HCT116 (cell line): ENCODE results near the gene IMPA2. TPM values are rescaled to one million over a fixed set of nuclear protein-coding genes. Genes with fewer than 3 reads are reported as not detected.

ENCODE experiments used
- ATAC-seq: fragments of 200-7000 bp; cut with Tn5 transposase; 2 replicates; pipeline ENCODE4 v1.9.1; 2020; ENCODE audit warnings: mild to moderate bottlenecking, moderate library complexity
- BruUV-seq: library from RNA; stranded (reverse); fragments of 400-500 nt; replicated peaks from 2 replicates; lab custom pipeline; 2021; lab: Mats Ljungman, UMichigan
- CTCF ChIA-PET: fragments of 300-600 bp; sonication (Branson Sonifier 250); formaldehyde crosslinking; loops from one replicate; lab custom pipeline; 2021; ENCODE audit warnings: antibody characterized with exemption; lab: Charles Lee
- POLR2A ChIA-PET: fragments of 300-600, 350-600 bp; sonication (Branson Sonifier 250); formaldehyde crosslinking; loops from one replicate; lab custom pipeline; 2021; ENCODE audit warnings: antibody characterized with exemption; lab: Charles Lee
- RAD21 ChIA-PET, 2 experiments: fragments of 300-600 bp; sonication (Branson Sonifier 250); formaldehyde crosslinking; loops; one replicate each; lab custom pipeline; 2023; ENCODE audit warnings: low total read pairs in 2 of 2; ENCODE audit not compliant: uncharacterized antibody in 2 of 2, unreplicated experiment in 2 of 2, low non-redundant PET in 1 of 2; lab: Charles Lee
- DNase-seq: peaks from one replicate; pipeline ENCODE4 v3.0.0-alpha.2; 2010; ENCODE audit warnings: low read depth, low spot score
- H2AFZ ChIP-seq: fragments of 200-600 bp; shearing (Covaris generic), sonication (generic); 2 replicates; pipeline ENCODE4 v1.6.1; 2017; ENCODE audit warnings: low read depth, mixed run types, mixed read lengths, antibody characterized with exemption, low read length; ENCODE audit not compliant: poor library complexity, severe bottlenecking
- H3K27ac ChIP-seq: 2 replicates; pipeline ENCODE4 v1.5.1; 2012; ENCODE audit warnings: low read depth, low read length
- H3K27me3 ChIP-seq: fragments of 200-600 bp; sonication (generic); 2 replicates; pipeline ENCODE4 v1.6.1; 2016; ENCODE audit warnings: mixed run types, low read length, mixed read lengths; ENCODE audit not compliant: insufficient read depth
- H3K36me3 ChIP-seq, 2 experiments: fragments of 200-500 bp in 1 of 2; fragments of 200-600 bp in 1 of 2; sonication (Bioruptor generic) in 1 of 2; sonication (generic) in 1 of 2; 2 replicates each; pipeline versions ENCODE4 v1.5.1 to v1.6.1; 2014 to 2016; ENCODE audit warnings: low read length in 2 of 2, inconsistent platforms in 1 of 2, mixed read lengths in 1 of 2, mixed run types in 1 of 2; ENCODE audit not compliant: insufficient read depth in 2 of 2, control insufficient read depth in 1 of 2
- H3K4me1 ChIP-seq, 2 experiments: fragments of 200-600 bp in 1 of 2; sonication (generic) in 1 of 2; 2 replicates each; pipeline versions ENCODE4 v1.5.1 to v1.6.1; 2012 to 2017; ENCODE audit warnings: low read length in 2 of 2, inconsistent platforms in 1 of 2, mild to moderate bottlenecking in 1 of 2, mixed read lengths in 1 of 2, mixed run types in 1 of 2, moderate library complexity in 1 of 2; ENCODE audit not compliant: insufficient read depth in 2 of 2, control insufficient read depth in 1 of 2
- H3K4me2 ChIP-seq: fragments of 200-600 bp; sonication (generic); 2 replicates; pipeline ENCODE4 v1.6.1; 2017; ENCODE audit warnings: mixed run types, low read length, mixed read lengths
- H3K4me3 ChIP-seq, 2 experiments: fragments of 200-600 bp in 1 of 2; sonication (generic) in 1 of 2; replicated peaks in 1 of 2; 2 replicates each; pipeline ENCODE4 v1.5.1; 2011 to 2016; ENCODE audit warnings: low read length in 2 of 2, control low read depth in 1 of 2, low read depth in 1 of 2, mild to moderate bottlenecking in 1 of 2, mixed read lengths in 1 of 2, mixed run types in 1 of 2
- H3K79me2 ChIP-seq: fragments of 200-600 bp; sonication (generic); 2 replicates; pipeline ENCODE4 v1.6.1; 2017; ENCODE audit warnings: mild to moderate bottlenecking, mixed run types, low read length, moderate library complexity, mixed read lengths; ENCODE audit not compliant: insufficient read depth
- H3K9ac ChIP-seq: fragments of 200-600 bp; sonication (generic); 2 replicates; pipeline ENCODE4 v1.6.1; 2016; ENCODE audit warnings: low read length, mixed read lengths
- H3K9me2 ChIP-seq: fragments of 200-600 bp; sonication (generic), shearing (Covaris generic); 2 replicates; pipeline ENCODE4 v1.6.1; 2017; ENCODE audit warnings: mixed run types, mild to moderate bottlenecking, moderate library complexity; ENCODE audit not compliant: insufficient read depth
- H3K9me3 ChIP-seq, 2 experiments: fragments of 200-500 bp in 1 of 2; fragments of 200-600 bp in 1 of 2; sonication (Bioruptor generic) in 1 of 2; sonication (generic) in 1 of 2; 2 replicates each; pipeline ENCODE4 v1.6.1; 2014 to 2017; ENCODE audit warnings: low read length in 2 of 2, mixed read lengths in 2 of 2, inconsistent platforms in 1 of 2, low read depth in 1 of 2, mild to moderate bottlenecking in 1 of 2, mixed run types in 1 of 2, moderate library complexity in 1 of 2; ENCODE audit not compliant: control insufficient read depth in 1 of 2, insufficient read depth in 1 of 2
- H4K20me1 ChIP-seq: fragments of 200-600 bp; sonication (generic), shearing (Covaris generic); 2 replicates; pipeline ENCODE4 v1.6.1; 2017; ENCODE audit warnings: mixed run types, mild to moderate bottlenecking, moderate library complexity; ENCODE audit not compliant: insufficient read depth
- ELF1 ChIP-seq: IDR thresholded peaks from 2 replicates; pipeline ENCODE4 v1.6.1; 2012; ENCODE audit warnings: low read depth, borderline replicate concordance
- EZH2phosphoT487 ChIP-seq: fragments of 200-600 bp; IDR thresholded peaks from 2 replicates; pipeline ENCODE4 v1.6.1; 2018; ENCODE audit warnings: antibody characterized with exemption, borderline replicate concordance
- FOSL1 ChIP-seq: IDR thresholded peaks from 2 replicates; pipeline ENCODE4 v1.6.1; 2012; ENCODE audit warnings: low read depth
- JUND ChIP-seq: IDR thresholded peaks from 2 replicates; pipeline ENCODE4 v1.6.1; 2012
- POLR2A ChIP-seq: IDR thresholded peaks from 2 replicates; pipeline ENCODE4 v1.7.0; 2011; ENCODE audit warnings: borderline replicate concordance; ENCODE audit not compliant: insufficient read depth, insufficient read length; ENCODE audit errors: extremely low read depth
- POLR2AphosphoS5 ChIP-seq: IDR thresholded peaks from 2 replicates; pipeline ENCODE4 v1.6.1; 2011; ENCODE audit warnings: mild to moderate bottlenecking, low read depth, low read length, moderate library complexity
- RAD21 ChIP-seq: IDR thresholded peaks from 2 replicates; pipeline ENCODE4 v1.6.1; 2012; ENCODE audit warnings: low read depth, mild to moderate bottlenecking
- SIN3A ChIP-seq: IDR thresholded peaks from 2 replicates; pipeline ENCODE4 v1.6.1; 2012; ENCODE audit warnings: low read depth
- SP1 ChIP-seq: IDR thresholded peaks from 2 replicates; pipeline ENCODE4 v1.6.1; 2012; ENCODE audit warnings: low read depth
- ZFX ChIP-seq: fragments of 450-650 bp; IDR thresholded peaks from 2 replicates; pipeline ENCODE4 v1.6.1; 2017
- ZNF274 ChIP-seq: fragments of 200-500 bp; sonication (Bioruptor generic); IDR thresholded peaks from 2 replicates; pipeline ENCODE4 v1.6.1; 2014; ENCODE audit warnings: mild to moderate bottlenecking, low read depth, low read length, inconsistent platforms
- intact Hi-C: fragments of 100-400 bp; cut with micrococcal nuclease; formaldehyde crosslinking; loops from 2 replicates; pipeline ENCODE4 v1.10.0; 2022
- total RNA-seq: library from RNA; stranded (reverse); gene quantifications from one replicate; pipeline ENCODE4 v1.2.1, GENCODE V29; 2021; ENCODE audit not compliant: unreplicated experiment
- TF ChIP-seq, protein P1 (sequence below): IDR thresholded peaks from 2 replicates; pipeline ENCODE4 v1.6.1; 2012
- TF ChIP-seq, protein P2 (sequence below), 3 experiments: fragments of 200-600 bp in 1 of 3; sonication (generic) in 1 of 3; IDR thresholded peaks in 2 of 3; conservative IDR thresholded peaks in 1 of 3; 2 replicates each; pipeline ENCODE4 v1.5.1; 2012 to 2017; ENCODE audit warnings: low read depth in 2 of 3, low read length in 2 of 3, antibody characterized with exemption in 1 of 3, borderline replicate concordance in 1 of 3, control low read depth in 1 of 3, mild to moderate bottlenecking in 1 of 3, mixed read lengths in 1 of 3, mixed run types in 1 of 3, moderate library complexity in 1 of 3; ENCODE audit not compliant: insufficient read depth in 1 of 3
- TF ChIP-seq, protein P3 (sequence below): IDR thresholded peaks from 2 replicates; pipeline ENCODE4 v1.6.1; 2012; ENCODE audit warnings: low read depth
- TF ChIP-seq, protein P4 (sequence below): IDR thresholded peaks from 2 replicates; pipeline ENCODE4 v1.6.1; 2011; ENCODE audit warnings: mild to moderate bottlenecking, low read length, moderate library complexity; ENCODE audit not compliant: insufficient replicate concordance; ENCODE audit errors: extremely low read depth
- TF ChIP-seq, protein P5 (sequence below): IDR thresholded peaks from 2 replicates; pipeline ENCODE4 v1.6.1; 2012

IMPA2 gene
- total RNA-seq, 1 experiment from 2014 or later: 32.5 TPM

DNA sequence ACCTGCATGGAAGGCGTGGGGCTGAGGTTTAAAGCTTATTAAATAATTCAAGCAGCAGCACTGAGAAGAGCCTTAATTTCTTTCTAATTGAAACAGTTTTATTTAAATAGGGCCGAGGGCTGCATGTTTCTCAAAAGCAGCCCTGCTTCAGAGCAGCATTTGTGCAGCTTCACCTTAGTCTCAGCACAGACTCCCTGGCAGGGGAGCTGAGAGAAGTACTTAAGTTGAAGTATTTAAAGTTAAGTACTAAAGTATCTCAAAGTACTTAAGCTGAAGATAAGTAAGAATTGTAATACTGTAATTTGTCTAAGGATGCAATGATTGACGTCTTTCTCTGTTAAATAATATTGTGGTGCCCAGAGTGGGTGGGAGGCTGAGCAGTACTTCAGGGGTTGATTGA, 31.4 kb downstream of the IMPA2 start:
- Histone ChIP-seq H3K27me3 (no peaks in the 10 kb centered on the region), H3K27ac (no peak overlapping the region), H3K9ac (no peak overlapping the region), H3K79me2 (no peaks in the 10 kb centered on the region), H3K36me3 (no peaks in the 10 kb centered on the region; a peak in 2 of 4 replicates)
- intact Hi-C loops: no loop called here
- ChIA-PET CTCF (interaction anchor here (1.3 kb wide), 1 partner anchor 75 kb away, joined by 4 read pairs; no protein-coding TSS in a partner anchor), POLR2A (no interaction called here)
- ATAC-seq: no peak
- BruUV-seq: no TSS peak
- TF ChIP-seq JUND (no peak), POLR2AphosphoS5 (no peak), ZNF274 (no peak), SP1 (no peak), ELF1 (no peak), ZFX (no peak), FOSL1 (no peak), RAD21 (no peak), SIN3A (no peak), EZH2phosphoT487 (no peak), POLR2A (no peak)
- TF ChIP-seq, protein P1, sequence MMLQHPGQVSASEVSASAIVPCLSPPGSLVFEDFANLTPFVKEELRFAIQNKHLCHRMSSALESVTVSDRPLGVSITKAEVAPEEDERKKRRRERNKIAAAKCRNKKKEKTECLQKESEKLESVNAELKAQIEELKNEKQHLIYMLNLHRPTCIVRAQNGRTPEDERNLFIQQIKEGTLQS: no peak
- TF ChIP-seq, protein P2, sequence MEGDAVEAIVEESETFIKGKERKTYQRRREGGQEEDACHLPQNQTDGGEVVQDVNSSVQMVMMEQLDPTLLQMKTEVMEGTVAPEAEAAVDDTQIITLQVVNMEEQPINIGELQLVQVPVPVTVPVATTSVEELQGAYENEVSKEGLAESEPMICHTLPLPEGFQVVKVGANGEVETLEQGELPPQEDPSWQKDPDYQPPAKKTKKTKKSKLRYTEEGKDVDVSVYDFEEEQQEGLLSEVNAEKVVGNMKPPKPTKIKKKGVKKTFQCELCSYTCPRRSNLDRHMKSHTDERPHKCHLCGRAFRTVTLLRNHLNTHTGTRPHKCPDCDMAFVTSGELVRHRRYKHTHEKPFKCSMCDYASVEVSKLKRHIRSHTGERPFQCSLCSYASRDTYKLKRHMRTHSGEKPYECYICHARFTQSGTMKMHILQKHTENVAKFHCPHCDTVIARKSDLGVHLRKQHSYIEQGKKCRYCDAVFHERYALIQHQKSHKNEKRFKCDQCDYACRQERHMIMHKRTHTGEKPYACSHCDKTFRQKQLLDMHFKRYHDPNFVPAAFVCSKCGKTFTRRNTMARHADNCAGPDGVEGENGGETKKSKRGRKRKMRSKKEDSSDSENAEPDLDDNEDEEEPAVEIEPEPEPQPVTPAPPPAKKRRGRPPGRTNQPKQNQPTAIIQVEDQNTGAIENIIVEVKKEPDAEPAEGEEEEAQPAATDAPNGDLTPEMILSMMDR (IDR thresholded peaks at IDR 0.05 in 2 of 3, conservative IDR thresholded peaks at IDR 0.05 in 1 of 3; ENCODE audit: borderline replicate concordance in 1 of 3, insufficient read depth in 1 of 3, low read depth in 2 of 3, low read length in 2 of 3): no peak
- TF ChIP-seq, protein P3, sequence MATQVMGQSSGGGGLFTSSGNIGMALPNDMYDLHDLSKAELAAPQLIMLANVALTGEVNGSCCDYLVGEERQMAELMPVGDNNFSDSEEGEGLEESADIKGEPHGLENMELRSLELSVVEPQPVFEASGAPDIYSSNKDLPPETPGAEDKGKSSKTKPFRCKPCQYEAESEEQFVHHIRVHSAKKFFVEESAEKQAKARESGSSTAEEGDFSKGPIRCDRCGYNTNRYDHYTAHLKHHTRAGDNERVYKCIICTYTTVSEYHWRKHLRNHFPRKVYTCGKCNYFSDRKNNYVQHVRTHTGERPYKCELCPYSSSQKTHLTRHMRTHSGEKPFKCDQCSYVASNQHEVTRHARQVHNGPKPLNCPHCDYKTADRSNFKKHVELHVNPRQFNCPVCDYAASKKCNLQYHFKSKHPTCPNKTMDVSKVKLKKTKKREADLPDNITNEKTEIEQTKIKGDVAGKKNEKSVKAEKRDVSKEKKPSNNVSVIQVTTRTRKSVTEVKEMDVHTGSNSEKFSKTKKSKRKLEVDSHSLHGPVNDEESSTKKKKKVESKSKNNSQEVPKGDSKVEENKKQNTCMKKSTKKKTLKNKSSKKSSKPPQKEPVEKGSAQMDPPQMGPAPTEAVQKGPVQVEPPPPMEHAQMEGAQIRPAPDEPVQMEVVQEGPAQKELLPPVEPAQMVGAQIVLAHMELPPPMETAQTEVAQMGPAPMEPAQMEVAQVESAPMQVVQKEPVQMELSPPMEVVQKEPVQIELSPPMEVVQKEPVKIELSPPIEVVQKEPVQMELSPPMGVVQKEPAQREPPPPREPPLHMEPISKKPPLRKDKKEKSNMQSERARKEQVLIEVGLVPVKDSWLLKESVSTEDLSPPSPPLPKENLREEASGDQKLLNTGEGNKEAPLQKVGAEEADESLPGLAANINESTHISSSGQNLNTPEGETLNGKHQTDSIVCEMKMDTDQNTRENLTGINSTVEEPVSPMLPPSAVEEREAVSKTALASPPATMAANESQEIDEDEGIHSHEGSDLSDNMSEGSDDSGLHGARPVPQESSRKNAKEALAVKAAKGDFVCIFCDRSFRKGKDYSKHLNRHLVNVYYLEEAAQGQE: no peak
- TF ChIP-seq, protein P4, sequence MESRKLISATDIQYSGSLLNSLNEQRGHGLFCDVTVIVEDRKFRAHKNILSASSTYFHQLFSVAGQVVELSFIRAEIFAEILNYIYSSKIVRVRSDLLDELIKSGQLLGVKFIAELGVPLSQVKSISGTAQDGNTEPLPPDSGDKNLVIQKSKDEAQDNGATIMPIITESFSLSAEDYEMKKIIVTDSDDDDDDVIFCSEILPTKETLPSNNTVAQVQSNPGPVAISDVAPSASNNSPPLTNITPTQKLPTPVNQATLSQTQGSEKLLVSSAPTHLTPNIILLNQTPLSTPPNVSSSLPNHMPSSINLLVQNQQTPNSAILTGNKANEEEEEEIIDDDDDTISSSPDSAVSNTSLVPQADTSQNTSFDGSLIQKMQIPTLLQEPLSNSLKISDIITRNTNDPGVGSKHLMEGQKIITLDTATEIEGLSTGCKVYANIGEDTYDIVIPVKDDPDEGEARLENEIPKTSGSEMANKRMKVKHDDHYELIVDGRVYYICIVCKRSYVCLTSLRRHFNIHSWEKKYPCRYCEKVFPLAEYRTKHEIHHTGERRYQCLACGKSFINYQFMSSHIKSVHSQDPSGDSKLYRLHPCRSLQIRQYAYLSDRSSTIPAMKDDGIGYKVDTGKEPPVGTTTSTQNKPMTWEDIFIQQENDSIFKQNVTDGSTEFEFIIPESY: no peak
- TF ChIP-seq, protein P5, sequence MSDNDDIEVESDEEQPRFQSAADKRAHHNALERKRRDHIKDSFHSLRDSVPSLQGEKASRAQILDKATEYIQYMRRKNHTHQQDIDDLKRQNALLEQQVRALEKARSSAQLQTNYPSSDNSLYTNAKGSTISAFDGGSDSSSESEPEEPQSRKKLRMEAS: no peak
- TF ChIP-seq, all 23 proteins: peak for 0
- RAD21 ChIA-PET: no interaction called here
- Histone ChIP-seq H3K9me2 (no peaks in the 10 kb centered on the region), H3K4me3 (no peak overlapping the region), H3K9me3 (no peaks in the 10 kb centered on the region), H2AFZ (no peak overlapping the region), H4K20me1 (no peaks in the 10 kb centered on the region), H3K4me1 (no peaks in the 10 kb centered on the region), H3K4me2 (no peak overlapping the region)
- no peak for DNase-seq
